Stomach (tissue), 9 donors: ENCODE measurements around the gene TMEM225B. TPM values are rescaled to one million over a fixed set of nuclear protein-coding genes. Genes with fewer than 3 reads are reported as not detected.
"Not testable (repeated sequence)": the region's sequence is repeated elsewhere in the genome, so short reads cannot be mapped to it uniquely, and the experiment has no call there.

Source experiments
- DNase-seq, 2 donors: peaks; one replicate each; pipeline versions ENCODE4 v3.0.0 to v3.0.0-alpha.2; 2013 to 2019
- H3K27ac ChIP-seq, 5 donors: fragments of 200-600 bp in 4 of 5; sonication (generic) in 4 of 5; one replicate each; pipeline ENCODE4 v1.5.1; 2013 to 2019; ENCODE audit warnings: mild to moderate bottlenecking in 1 of 5, moderate library complexity in 1 of 5
- H3K27me3 ChIP-seq, 3 donors: fragments of 200-600 bp; sonication (generic); one replicate each; pipeline ENCODE4 v1.5.1; 2017 to 2019; ENCODE audit warnings: mixed run types in 1 of 3
- H3K36me3 ChIP-seq, 4 donors: fragments of 200-600 bp; sonication (generic); 1 replicate in 3 of 4; 2 replicates in 1 of 4; pipeline ENCODE4 v1.5.1; 2016 to 2019
- H3K4me1 ChIP-seq, 4 donors: fragments of 200-600 bp; sonication (generic); one replicate each; pipeline ENCODE4 v1.5.1; 2016 to 2019
- H3K4me3 ChIP-seq, 4 donors: fragments of 200-600 bp; sonication (generic) in 3 of 4; one replicate each; pipeline ENCODE4 v1.5.1; 2016 to 2019; ENCODE audit warnings: mild to moderate bottlenecking in 1 of 4
- H3K9me3 ChIP-seq, 4 donors: fragments of 200-600 bp; sonication (generic); one replicate each; pipeline ENCODE4 v1.5.1; 2016 to 2019
- EP300 ChIP-seq: sonication (generic); formaldehyde crosslinking; IDR thresholded peaks from one replicate; pipeline ENCODE4 v1.6.1; 2017; ENCODE audit warnings: antibody characterized with exemption
- POLR2A ChIP-seq, 4 donors: fragments of 450-650 bp; IDR thresholded peaks; one replicate each; pipeline ENCODE4 v1.6.1; 2016; ENCODE audit warnings: antibody characterized with exemption in 4 of 4, control low read depth in 2 of 4, mild to moderate bottlenecking in 1 of 4, moderate library complexity in 1 of 4
- POLR2AphosphoS5 ChIP-seq, 3 donors: sonication (generic); formaldehyde crosslinking; IDR thresholded peaks; one replicate each; pipeline ENCODE4 v1.6.1; 2016; ENCODE audit warnings: antibody characterized with exemption in 3 of 3
- WGBS, 5 donors: extraction: QIAGEN DNeasy Blood & Tissue Kit in 3 of 5; methylation state at CpG; one replicate each; pipeline versions ENCODE4 v1.1.5 to v1.1.7; 2013 to 2018; 5-methylcytosine and 5-hydroxymethylcytosine counted together
- intact Hi-C: fragments of 100-400 bp; cut with DNase I; formaldehyde crosslinking; loops from one replicate; pipeline ENCODE4 v1.15.1; 2023; ENCODE audit warnings: low total_unique reads
- polyA plus RNA-seq, 3 donors: library from polyadenylated mRNA; stranded (reverse); fragments of 200-250 nt; gene quantifications; one replicate each; pipeline ENCODE4 v1.2.3, GENCODE V29; 2013
- total RNA-seq, 5 donors: library from RNA; depleted of rRNA; stranded (reverse); fragments of >200 nt; gene quantifications; one replicate each; pipeline versions ENCODE4 v1.1.0 to v1.2.3, GENCODE V29; 2014 to 2016
- TF ChIP-seq, protein P1 (sequence below), 7 experiments: fragments of 450-650 bp in 4 of 7; fragments of 200-600 bp in 3 of 7; sonication (generic) in 3 of 7; IDR thresholded peaks; one replicate each; pipeline ENCODE4 v1.5.1; 2016 to 2019; ENCODE audit warnings: antibody characterized with exemption in 7 of 7, control low read depth in 2 of 7, mild to moderate bottlenecking in 1 of 7
- donor health status: healthy with polysubstance abuse.
- donor health status: Bipolar disorder and iron deficiency.
- donor health status: healthy.

TMEM225B gene
- total and polyA plus RNA-seq, 8 donors, result 0.73 to 4.3 (median 0.98) TPM; not detected in 4

DNA sequence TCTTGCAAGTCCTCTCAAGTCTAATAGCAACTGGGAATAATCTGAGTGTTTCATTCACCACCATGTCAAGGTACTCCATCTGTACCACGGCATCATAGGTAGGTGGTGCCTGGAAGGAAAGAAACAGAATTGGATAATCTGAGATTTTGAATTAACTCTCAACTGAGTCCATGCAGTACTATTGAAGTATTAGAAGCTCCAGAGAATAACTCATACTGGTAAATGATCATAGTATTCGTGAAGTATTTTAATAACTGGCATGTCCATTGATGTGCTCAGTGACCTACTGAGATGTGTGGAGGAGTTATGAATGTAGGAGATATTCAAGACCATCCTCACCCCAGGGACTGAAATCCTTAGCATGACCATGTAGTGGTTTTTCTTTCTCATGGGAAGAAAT lies 54.6 kb downstream of the TMEM225B start:
- WGBS, 5 donors, result 94 to 98% (median 97%) methylated on average over 2 of the region's 2 CpGs
- no peak for DNase-seq
- H3K4me3 ChIP-seq, result no peak overlapping the region
- TF ChIP-seq POLR2AphosphoS5 (IDR thresholded peaks at IDR 0.05), result no peak
- H3K4me1 ChIP-seq, result no peaks in the 10 kb centered on the region
- H3K36me3 ChIP-seq, result peaks cover 0 to 31% (median 30%) of the 10 kb centered on the region in 4 donors
- H3K9me3 ChIP-seq, result peaks cover 0 to 12% (median 3%) of the 10 kb centered on the region in 4 donors
- no peaks in the 10 kb centered on the region for H3K27me3 ChIP-seq
- H3K27ac ChIP-seq, result no peak overlapping the region
- intact Hi-C loops, result no loop called here

DNA sequence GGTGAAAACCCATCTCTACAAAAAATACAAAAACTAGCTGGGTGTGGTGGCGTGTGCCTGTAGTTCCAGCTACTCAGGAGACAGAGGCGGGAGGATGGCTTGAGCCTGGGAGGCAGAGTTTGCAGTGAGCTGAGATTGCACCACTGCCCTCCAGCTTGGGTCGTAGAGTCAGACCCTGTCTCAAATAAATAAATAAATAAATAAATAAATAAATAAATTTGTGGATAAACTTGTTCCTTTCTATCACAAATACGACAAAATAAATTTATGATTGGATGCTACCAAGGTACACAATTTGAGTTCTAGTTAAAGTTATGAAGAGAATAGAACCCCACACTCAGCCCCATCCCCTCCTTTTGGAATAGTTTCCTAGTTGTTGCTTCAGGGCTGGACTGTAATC lies 55.2 kb downstream of the TMEM225B start:
- Histone ChIP-seq H3K9me3 (peaks cover 0 to 12% (median 3%) of the 10 kb centered on the region in 4 donors), H3K36me3 (peaks cover 0 to 26% (median 24%) of the 10 kb centered on the region in 4 donors)
- H3K4me1 ChIP-seq, H3K27ac ChIP-seq, H3K4me3 ChIP-seq, H3K27me3 ChIP-seq, intact Hi-C loops, DNase-seq: not testable (repeated sequence)
- 95 to 98% (median 96%) methylated on average over 4 of the region's 4 CpGs for WGBS, 5 donors

DNA sequence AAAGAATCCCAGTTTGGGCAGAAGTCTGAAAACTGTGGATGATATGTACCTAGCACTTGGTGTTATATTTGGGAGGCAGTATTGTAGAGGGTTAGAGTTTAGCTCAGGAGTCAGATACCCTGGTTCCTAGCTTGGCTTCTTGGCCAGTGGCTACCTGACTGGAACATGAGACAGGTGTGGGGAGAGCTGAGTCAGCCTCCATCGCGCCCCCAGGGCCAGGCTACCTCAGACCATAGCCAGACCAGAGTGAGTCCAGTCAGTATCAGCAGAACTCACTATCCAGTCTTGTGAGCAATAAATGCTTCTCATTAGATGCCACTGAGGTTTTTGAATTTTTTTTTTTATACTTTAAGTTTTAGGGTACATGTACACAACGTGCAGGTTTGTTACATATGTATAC lies 55.7 kb downstream of the TMEM225B start:
- no peak for DNase-seq
- TF ChIP-seq POLR2AphosphoS5 (IDR thresholded peaks at IDR 0.05), result no peak
- TF ChIP-seq POLR2A (IDR thresholded peaks at IDR 0.05), result no peak
- TF ChIP-seq, protein P1, sequence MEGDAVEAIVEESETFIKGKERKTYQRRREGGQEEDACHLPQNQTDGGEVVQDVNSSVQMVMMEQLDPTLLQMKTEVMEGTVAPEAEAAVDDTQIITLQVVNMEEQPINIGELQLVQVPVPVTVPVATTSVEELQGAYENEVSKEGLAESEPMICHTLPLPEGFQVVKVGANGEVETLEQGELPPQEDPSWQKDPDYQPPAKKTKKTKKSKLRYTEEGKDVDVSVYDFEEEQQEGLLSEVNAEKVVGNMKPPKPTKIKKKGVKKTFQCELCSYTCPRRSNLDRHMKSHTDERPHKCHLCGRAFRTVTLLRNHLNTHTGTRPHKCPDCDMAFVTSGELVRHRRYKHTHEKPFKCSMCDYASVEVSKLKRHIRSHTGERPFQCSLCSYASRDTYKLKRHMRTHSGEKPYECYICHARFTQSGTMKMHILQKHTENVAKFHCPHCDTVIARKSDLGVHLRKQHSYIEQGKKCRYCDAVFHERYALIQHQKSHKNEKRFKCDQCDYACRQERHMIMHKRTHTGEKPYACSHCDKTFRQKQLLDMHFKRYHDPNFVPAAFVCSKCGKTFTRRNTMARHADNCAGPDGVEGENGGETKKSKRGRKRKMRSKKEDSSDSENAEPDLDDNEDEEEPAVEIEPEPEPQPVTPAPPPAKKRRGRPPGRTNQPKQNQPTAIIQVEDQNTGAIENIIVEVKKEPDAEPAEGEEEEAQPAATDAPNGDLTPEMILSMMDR (IDR thresholded peaks at IDR 0.05), result no peak
- TF ChIP-seq EP300, result no peak
- Histone ChIP-seq H3K36me3 (peaks cover 2 to 26% (median 22%) of the 10 kb centered on the region in 4 donors), H3K4me1 (no peaks in the 10 kb centered on the region), H3K9me3 (peaks cover 0 to 15% (median 4%) of the 10 kb centered on the region in 4 donors), H3K27me3 (no peaks in the 10 kb centered on the region), H3K27ac (no peak overlapping the region), H3K4me3 (no peak overlapping the region)
- WGBS, 5 donors, result 90 to 100% (median 98%) methylated on average over 3 of the region's 3 CpGs
- intact Hi-C loops, result no loop called here

DNA sequence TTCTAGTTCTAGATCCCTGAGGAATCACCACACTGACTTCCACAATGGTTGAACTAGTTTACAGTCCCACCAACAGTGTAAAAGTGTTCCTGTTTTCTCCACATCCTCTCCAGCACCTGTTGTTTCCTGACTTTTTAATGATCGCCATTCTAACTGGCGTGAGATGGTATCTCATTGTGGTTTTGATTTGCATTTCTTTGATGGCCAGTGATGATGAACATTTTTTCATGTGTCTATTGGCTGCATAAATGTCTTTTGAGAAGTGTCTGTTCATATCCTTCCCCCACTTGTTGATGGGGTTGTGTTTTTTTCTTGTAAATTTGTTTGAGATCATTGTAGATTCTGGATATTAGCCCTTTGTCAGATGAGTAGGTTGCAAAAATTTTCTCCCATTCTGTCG lies 56.6 kb downstream of the TMEM225B start:
- intact Hi-C loops, result not testable (repeated sequence)

DNA sequence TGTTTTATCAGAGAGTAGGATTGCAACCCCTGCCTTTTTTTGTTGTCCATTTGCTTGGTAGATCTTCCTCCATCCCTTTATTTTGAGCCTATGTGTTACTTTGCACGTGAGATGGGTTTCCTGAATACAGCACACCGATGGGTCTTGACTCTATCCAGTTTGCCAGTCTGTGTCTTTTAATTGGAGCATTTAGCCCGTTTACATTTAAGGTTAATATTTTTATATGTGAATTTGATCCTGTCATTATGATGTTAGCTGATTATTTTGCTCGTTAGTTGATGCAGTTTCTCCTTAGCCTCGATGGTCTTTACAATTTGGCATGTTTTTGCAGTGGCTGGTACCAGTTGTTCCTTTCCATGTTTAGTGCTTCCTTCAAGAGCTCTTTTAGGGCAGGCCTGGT lies 59.8 kb downstream of the TMEM225B start:
- not testable (repeated sequence) for H3K27ac ChIP-seq

More for the DNA sequence above, 56.6 kb downstream of the TMEM225B start:
- WGBS, 5 donors, result 94 to 98% (median 96%) methylated on average over 1 to 3 of the region's 3 CpGs
- Histone ChIP-seq H3K9me3 (peaks cover 0 to 23% (median 9%) of the 10 kb centered on the region in 4 donors), H3K36me3 (peaks cover 11 to 27% (median 21%) of the 10 kb centered on the region in 4 donors)
- not testable (repeated sequence) for H3K4me3 ChIP-seq, H3K27ac ChIP-seq, H3K4me1 ChIP-seq, DNase-seq, H3K27me3 ChIP-seq

More for the DNA sequence above, 59.8 kb downstream of the TMEM225B start:
- H3K4me1 ChIP-seq, H3K27me3 ChIP-seq, DNase-seq, H3K4me3 ChIP-seq, intact Hi-C loops: not testable (repeated sequence)
- peaks cover 32 to 43% (median 41%) of the 10 kb centered on the region in 4 donors for H3K36me3 ChIP-seq
- H3K9me3 ChIP-seq, result peaks cover 0 to 32% (median 12%) of the 10 kb centered on the region in 4 donors
- 85 to 96% (median 96%) methylated on average over 5 of the region's 5 CpGs for WGBS, 5 donors

Other genes with a start within 250 kb of the TMEM225B start
- gene ARPC1B, start 223.5 kb upstream of the TMEM225B start, total RNA-seq, result 100 to 1,000 TPM in 3 of 5 donors, 10 to 100 TPM in 2; 25.1 to 229 (median 113) TPM
- gene ARPC1B, start 223.5 kb upstream of the TMEM225B start, polyA plus RNA-seq, result 100 to 1,000 TPM in 2 of 3 donors, 10 to 100 TPM in 1; 89.9 to 196 (median 106) TPM
- 10 to 100 TPM; 22.8 to 79.9 (median 32.3) TPM for gene PDAP1, start 189.7 kb upstream of the TMEM225B start, total RNA-seq
- 100 to 1,000 TPM; 129 to 153 (median 133) TPM for gene PDAP1, start 189.7 kb upstream of the TMEM225B start, polyA plus RNA-seq
- 100 to 1,000 TPM in 1 of 5 donors, 10 to 100 TPM in 4; 58.0 to 122 (median 82.3) TPM for gene BUD31, start 189.3 kb upstream of the TMEM225B start, total RNA-seq
- 100 to 1,000 TPM; 127 to 155 (median 151) TPM for gene BUD31, start 189.3 kb upstream of the TMEM225B start, polyA plus RNA-seq
- 1 to 10 TPM in 4 of 5 donors, under 1 TPM in 1; 0.87 to 3.5 (median 2.7) TPM for gene PTCD1, start 159.5 kb upstream of the TMEM225B start, total RNA-seq
- gene PTCD1, start 159.5 kb upstream of the TMEM225B start, polyA plus RNA-seq, result 1 to 10 TPM; 1.8 to 3.1 (median 2.0) TPM
- gene CPSF4, start 159.3 kb upstream of the TMEM225B start, total RNA-seq, result 10 to 100 TPM in 4 of 5 donors, 1 to 10 TPM in 1; 4.5 to 43.8 (median 28.8) TPM
- gene CPSF4, start 159.3 kb upstream of the TMEM225B start, polyA plus RNA-seq, result 10 to 100 TPM; 24.9 to 31.3 (median 25.6) TPM
- 100 to 1,000 TPM in 4 of 5 donors, 1 to 10 TPM in 1; 1.2 to 441 (median 159) TPM for gene ATP5MF, start 132.1 kb upstream of the TMEM225B start, total RNA-seq
- 1,000 to 10,000 TPM; 1,153 to 1,530 (median 1,469) TPM for gene ATP5MF, start 132.1 kb upstream of the TMEM225B start, polyA plus RNA-seq
- 10 to 100 TPM; 14.6 to 55.6 (median 22.0) TPM for gene ZNF789, start 125.4 kb upstream of the TMEM225B start, total RNA-seq
- gene ZNF789, start 125.4 kb upstream of the TMEM225B start, polyA plus RNA-seq, result 1 to 10 TPM; 6.6 to 9.8 (median 7.2) TPM
- gene ZNF394, start 98.0 kb upstream of the TMEM225B start, total RNA-seq, result 100 to 1,000 TPM in 1 of 5 donors, 10 to 100 TPM in 4; 16.9 to 177 (median 48.0) TPM
- gene ZNF394, start 98.0 kb upstream of the TMEM225B start, polyA plus RNA-seq, result 10 to 100 TPM; 15.7 to 16.7 (median 16.4) TPM
- 10 to 100 TPM in 1 of 5 donors, 1 to 10 TPM in 3, under 1 TPM in 1; 0.58 to 11.4 (median 4.0) TPM for gene ZKSCAN5, start 93.6 kb upstream of the TMEM225B start, total RNA-seq
- 1 to 10 TPM; 2.7 to 3.8 (median 2.9) TPM for gene ZKSCAN5, start 93.6 kb upstream of the TMEM225B start, polyA plus RNA-seq
- gene FAM200A, start 46.2 kb upstream of the TMEM225B start, total RNA-seq, result 10 to 100 TPM in 1 of 5 donors, 1 to 10 TPM in 2, under 1 TPM in 2; 0.45 to 35.9 (median 3.3) TPM
- gene FAM200A, start 46.2 kb upstream of the TMEM225B start, polyA plus RNA-seq, result 1 to 10 TPM; 3.1 to 4.2 (median 3.5) TPM
- 100 to 1,000 TPM in 2 of 5 donors, 10 to 100 TPM in 3; 55.8 to 162 (median 94.5) TPM for gene ZNF655, start 39.6 kb upstream of the TMEM225B start, total RNA-seq
- 10 to 100 TPM; 33.0 to 41.2 (median 37.5) TPM for gene ZNF655, start 39.6 kb upstream of the TMEM225B start, polyA plus RNA-seq
- 10 to 100 TPM; 10.7 to 16.2 (median 12.3) TPM for gene ZSCAN25, start 18.7 kb downstream of the TMEM225B start, total RNA-seq
- gene ZSCAN25, start 18.7 kb downstream of the TMEM225B start, polyA plus RNA-seq, result 1 to 10 TPM; 3.5 to 4.1 (median 3.7) TPM
- 100 to 1,000 TPM in 4 of 5 donors, 10 to 100 TPM in 1; 45.2 to 538 (median 423) TPM for gene CYP3A5, start 81.7 kb downstream of the TMEM225B start, total RNA-seq
- gene CYP3A5, start 81.7 kb downstream of the TMEM225B start, polyA plus RNA-seq, result 10 to 100 TPM; 26.3 to 81.7 (median 44.5) TPM
- gene CYP3A7, start 136.9 kb downstream of the TMEM225B start, total RNA-seq, result not detected
- not detected for gene CYP3A7, start 136.9 kb downstream of the TMEM225B start, polyA plus RNA-seq
- 10 to 100 TPM in 1 of 5 donors, 1 to 10 TPM in 1, not detected in 3; 1.7 to 23.5 TPM for gene CYP3A4, start 185.9 kb downstream of the TMEM225B start, total RNA-seq
- under 1 TPM in 1 of 3 donors, not detected in 2; 0.31 TPM for gene CYP3A4, start 185.9 kb downstream of the TMEM225B start, polyA plus RNA-seq
- not detected for gene CYP3A43, start 229.7 kb downstream of the TMEM225B start, total RNA-seq
- not detected for gene CYP3A43, start 229.7 kb downstream of the TMEM225B start, polyA plus RNA-seq